Esophagus (tissue), 2 donors: ENCODE measurements around the gene PTK6. TPM values are rescaled to one million over a fixed set of nuclear protein-coding genes. Genes with fewer than 3 reads are reported as not detected.

Experiments
- H3K27ac ChIP-seq, 2 donors: one replicate each; pipeline ENCODE4 v1.5.1; 2013; ENCODE audit warnings: low read depth in 2 of 2, mild to moderate bottlenecking in 2 of 2, inconsistent platforms in 1 of 2, low read length in 1 of 2, moderate library complexity in 1 of 2
- H3K27me3 ChIP-seq, 2 donors: one replicate each; pipeline ENCODE4 v1.6.1; 2013; ENCODE audit warnings: low read length in 2 of 2, control low read depth in 1 of 2, mild to moderate bottlenecking in 1 of 2; ENCODE audit not compliant: insufficient read depth in 2 of 2, control insufficient read depth in 1 of 2
- H3K36me3 ChIP-seq, 2 donors: one replicate each; pipeline ENCODE4 v1.6.1; 2013; ENCODE audit warnings: low read length in 1 of 2; ENCODE audit not compliant: control insufficient read depth in 2 of 2, insufficient read depth in 2 of 2
- H3K4me1 ChIP-seq, 2 donors: one replicate each; pipeline ENCODE4 v1.6.1; 2013; ENCODE audit warnings: low read length in 1 of 2; ENCODE audit not compliant: control insufficient read depth in 2 of 2, insufficient read depth in 2 of 2
- H3K4me3 ChIP-seq, 2 donors: one replicate each; pipeline ENCODE4 v1.5.1; 2013; ENCODE audit warnings: low read length in 2 of 2, mild to moderate bottlenecking in 2 of 2, low read depth in 1 of 2, moderate library complexity in 1 of 2
- H3K9me3 ChIP-seq, 2 donors: one replicate each; pipeline ENCODE4 v1.6.1; 2013; ENCODE audit warnings: mild to moderate bottlenecking in 2 of 2, low read depth in 1 of 2, low read length in 1 of 2, moderate library complexity in 1 of 2; ENCODE audit not compliant: control insufficient read depth in 2 of 2, insufficient read depth in 1 of 2
- WGBS, 2 donors: extraction: QIAGEN DNeasy Blood & Tissue Kit; methylation state at CpG; one replicate each; pipeline ENCODE4 v1.1.7; 2013; 5-methylcytosine and 5-hydroxymethylcytosine counted together
- polyA plus RNA-seq, 2 donors: library from polyadenylated mRNA; stranded (reverse); fragments of 200-250 nt; gene quantifications; one replicate each; pipeline ENCODE4 v1.2.3, GENCODE V29; 2013
- donor health status: healthy with polysubstance abuse.
- donor health status: Bipolar disorder and iron deficiency.

PTK6 gene
- polyA plus RNA-seq, 2 donors = 80.1 to 81.6 TPM

DNA sequence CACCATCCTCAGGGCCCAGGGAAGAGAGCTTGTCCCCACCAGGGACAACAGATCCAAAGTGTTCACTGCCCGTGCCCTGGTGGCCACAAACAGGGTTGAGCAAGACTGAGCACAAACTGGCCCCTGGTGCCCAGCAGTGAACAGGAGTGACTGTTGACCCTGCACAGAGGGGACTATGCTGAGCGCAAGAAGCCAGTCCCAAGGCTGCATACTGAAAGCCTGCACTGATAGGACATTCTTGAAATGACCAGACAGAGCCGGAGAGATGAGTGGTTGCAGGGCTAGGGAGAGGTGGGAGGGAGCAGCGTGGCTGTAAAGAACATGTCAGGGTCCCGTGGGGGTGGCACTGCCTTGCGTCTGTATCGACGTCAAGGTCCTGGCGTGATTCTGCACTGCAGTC is 13.9 kb upstream of the PTK6 start:
- WGBS, 2 donors = 55 to 61% methylated on average over 9 of the region's 9 CpGs
- Histone ChIP-seq H3K4me1 (peaks cover 0 to 7% of the 10 kb centered on the region in 2 donors), H3K27ac (no peak overlapping the region), H3K36me3 (peaks cover 0 to 5% of the 10 kb centered on the region in 2 donors), H3K27me3 (peaks cover 0 to 8% of the 10 kb centered on the region in 2 donors), H3K4me3 (no peak overlapping the region), H3K9me3 (no peaks in the 10 kb centered on the region)

DNA sequence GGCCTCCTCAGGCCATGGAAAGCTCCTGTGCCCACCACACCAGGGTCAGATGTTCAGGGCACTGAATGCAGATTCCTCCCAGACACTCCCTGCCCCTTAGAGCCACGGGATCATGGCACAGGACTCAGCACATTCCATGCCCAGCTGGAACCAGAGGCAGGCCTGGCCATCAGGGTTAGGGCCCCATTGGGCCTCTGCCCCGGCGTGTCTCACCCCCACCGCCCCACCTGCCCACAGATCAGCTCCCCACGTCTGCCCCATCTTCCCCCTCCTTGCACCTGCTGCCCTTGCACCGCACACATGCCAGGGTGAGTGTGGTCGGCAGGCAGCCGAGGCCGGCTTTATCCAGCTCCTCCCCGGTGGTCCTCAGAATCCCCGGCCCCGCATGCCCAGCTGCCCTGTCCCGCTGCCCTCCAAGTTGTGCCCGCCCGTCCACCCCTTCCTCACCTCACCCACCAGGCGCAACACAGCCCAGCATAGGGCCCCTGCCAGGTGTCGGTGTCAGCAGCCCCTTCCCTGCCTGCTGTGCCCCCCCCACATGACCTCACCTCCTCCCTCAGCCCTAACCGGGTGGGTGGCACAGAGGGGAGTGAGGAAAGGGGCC is 12.6 kb upstream of the PTK6 start:
- Histone ChIP-seq H3K36me3 (no peaks in the 10 kb centered on the region), H3K27ac (no peak overlapping the region), H3K9me3 (no peaks in the 10 kb centered on the region), H3K4me1 (peaks cover 0 to 15% of the 10 kb centered on the region in 2 donors), H3K27me3 (peaks cover 0 to 8% of the 10 kb centered on the region in 2 donors), H3K4me3 (no peak overlapping the region)
- 79 to 85% methylated on average over 18 of the region's 18 CpGs for WGBS, 2 donors

DNA sequence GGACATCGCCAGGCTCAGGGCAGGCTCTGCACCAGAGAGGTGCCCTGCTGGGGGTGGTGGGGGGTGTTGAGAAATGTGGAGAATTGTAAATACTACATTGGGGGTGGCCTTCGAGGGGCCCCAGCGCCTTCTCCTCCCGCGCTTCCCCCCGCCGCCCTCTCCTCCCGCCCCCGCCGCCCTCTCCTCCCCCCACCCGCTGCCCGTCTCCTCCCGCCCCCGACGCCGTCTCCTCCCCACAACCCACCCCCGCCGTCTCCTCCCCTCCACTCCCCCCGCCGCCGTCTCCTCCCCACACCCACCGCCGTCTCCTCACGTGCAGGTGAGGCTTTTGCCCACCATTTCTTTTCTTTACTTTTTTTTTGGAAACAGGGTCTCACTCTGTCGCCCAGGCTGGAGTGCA is 11.8 kb upstream of the PTK6 start:
- no peak overlapping the region for H3K27ac ChIP-seq
- WGBS, 2 donors = 25 to 37% methylated on average over 6 to 17 of the region's 25 CpGs
- no peak overlapping the region for H3K4me3 ChIP-seq
- peaks cover 0 to 5% of the 10 kb centered on the region in 2 donors for H3K9me3 ChIP-seq
- H3K27me3 ChIP-seq = peaks cover 0 to 8% of the 10 kb centered on the region in 2 donors
- peaks cover 0 to 11% of the 10 kb centered on the region in 2 donors for H3K4me1 ChIP-seq
- no peaks in the 10 kb centered on the region for H3K36me3 ChIP-seq

DNA sequence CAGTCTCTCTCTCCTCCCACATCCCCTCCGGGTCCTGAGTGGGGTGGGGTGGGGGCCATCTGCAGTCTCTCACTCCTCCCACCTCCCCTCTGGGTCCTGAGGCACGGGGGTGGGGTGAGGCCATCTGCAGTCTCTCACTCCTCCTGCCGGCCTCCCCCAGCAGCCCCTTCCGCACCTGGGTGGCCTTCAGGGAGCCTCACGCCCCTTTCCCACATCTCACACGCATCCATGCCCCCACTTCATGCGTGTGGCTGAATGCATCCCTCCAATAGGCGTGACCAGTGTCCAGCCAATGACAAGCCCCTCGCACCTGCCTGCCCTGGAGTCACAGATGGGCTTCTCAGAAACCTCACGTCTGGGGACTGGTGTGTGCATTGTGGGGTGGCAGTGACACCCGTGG is 11.4 kb upstream of the PTK6 start:
- peaks cover 0 to 5% of the 10 kb centered on the region in 2 donors for H3K9me3 ChIP-seq
- no peak overlapping the region for H3K27ac ChIP-seq
- H3K36me3 ChIP-seq = no peaks in the 10 kb centered on the region
- WGBS, 2 donors = 36 to 40% methylated on average over 11 of the region's 11 CpGs
- peaks cover 0 to 10% of the 10 kb centered on the region in 2 donors for H3K4me1 ChIP-seq
- H3K27me3 ChIP-seq = peaks cover 0 to 8% of the 10 kb centered on the region in 2 donors
- H3K4me3 ChIP-seq = no peak overlapping the region

DNA sequence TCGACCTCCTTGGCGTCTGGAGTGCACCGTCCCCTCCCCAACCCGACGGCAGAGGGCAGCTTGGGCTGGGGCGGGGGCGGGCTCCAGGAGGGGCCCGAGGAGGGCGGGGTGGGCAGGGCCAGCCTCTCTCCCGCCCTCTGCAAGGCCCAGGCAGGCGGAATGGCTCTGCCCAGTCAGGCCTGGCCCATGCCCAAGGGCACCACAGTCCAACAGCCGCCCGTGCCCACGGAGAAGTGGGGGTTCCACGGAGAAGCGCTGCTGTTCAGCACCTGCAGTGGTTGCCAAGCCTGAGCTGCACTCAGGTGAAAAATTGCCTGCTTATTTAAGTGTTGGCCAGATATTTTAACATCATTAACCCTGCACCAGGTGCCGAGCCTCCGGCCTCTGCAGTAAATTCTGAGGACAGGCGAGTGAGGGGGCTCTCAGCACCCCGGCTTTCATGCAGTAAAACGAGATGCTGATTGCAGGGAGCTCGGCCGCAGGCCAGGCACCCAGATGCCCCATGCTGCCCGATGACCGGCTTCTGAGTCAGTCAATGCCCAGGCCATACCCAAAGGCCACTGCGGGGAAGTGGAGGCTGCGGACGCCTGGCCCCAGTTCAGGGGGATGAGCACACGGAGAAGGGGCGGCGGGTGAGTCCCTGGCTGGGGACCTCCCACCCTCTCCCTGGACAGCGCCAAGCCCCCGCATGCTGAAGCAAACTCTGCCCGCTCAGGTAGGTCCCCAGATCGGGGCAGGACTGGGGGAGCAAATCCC is 10.7 kb upstream of the PTK6 start, which contains the start of gene SRMS:
TSS of gene SRMS (minus strand) at position 25 of the 756 bp plus-strand sequence. CDS start 286 bp downstream, outside the sequence.
- WGBS, 2 donors = 49 to 65% methylated on average over 23 to 35 of the region's 35 CpGs
- H3K4me1 ChIP-seq = peaks cover 0 to 9% of the 10 kb centered on the region in 2 donors
- peaks cover 0 to 8% of the 10 kb centered on the region in 2 donors for H3K27me3 ChIP-seq
- no peak within 1 kb of the TSS for H3K27ac ChIP-seq
- H3K9me3 ChIP-seq = peaks cover 0 to 5% of the 10 kb centered on the region in 2 donors
- H3K4me3 ChIP-seq = no peak within 1 kb of the TSS
- H3K36me3 ChIP-seq = no peaks in the 10 kb centered on the region

DNA sequence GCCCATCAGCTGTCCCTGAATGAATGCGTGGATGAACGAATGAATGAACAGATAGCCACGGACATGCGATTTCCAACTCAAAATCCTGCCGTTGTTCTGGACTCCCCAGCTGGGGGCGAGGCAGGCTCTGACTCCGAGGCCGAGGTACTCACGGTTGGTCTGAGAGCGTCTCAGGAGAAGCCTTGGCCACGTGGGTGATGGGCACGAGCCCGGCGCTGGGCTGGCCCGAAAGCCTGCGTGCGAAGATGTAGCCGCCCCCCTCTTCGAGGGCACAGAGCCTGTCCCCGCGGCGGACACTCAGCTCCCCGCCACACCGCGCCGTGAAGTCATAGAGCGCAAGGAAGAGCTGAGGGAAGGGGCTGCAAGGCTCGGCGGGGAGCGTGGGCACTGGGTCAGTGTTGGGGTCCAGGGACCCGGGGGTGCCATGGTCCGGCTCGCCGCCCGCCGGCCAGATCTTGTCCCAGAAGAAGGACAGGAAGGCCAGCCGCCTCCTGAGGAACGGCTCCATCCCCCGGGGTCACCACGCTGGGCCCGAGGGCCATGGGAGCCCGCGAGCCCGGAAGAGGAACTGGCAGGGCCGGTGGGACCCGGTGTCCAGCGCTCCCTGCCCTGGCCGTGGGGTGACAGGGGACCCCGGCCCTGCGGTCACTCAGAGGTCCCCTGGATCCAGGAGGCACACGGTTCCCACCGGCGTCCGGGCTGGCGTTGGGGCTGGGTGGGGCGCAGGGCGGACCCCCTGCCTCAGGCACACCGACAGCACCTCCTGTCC is 10.0 kb upstream of the PTK6 start:
- Histone ChIP-seq H3K27ac (no peak overlapping the region), H3K9me3 (peaks cover 0 to 5% of the 10 kb centered on the region in 2 donors), H3K36me3 (no peaks in the 10 kb centered on the region), H3K4me3 (no peak overlapping the region), H3K27me3 (peaks cover 0 to 8% of the 10 kb centered on the region in 2 donors), H3K4me1 (peaks cover 0 to 12% of the 10 kb centered on the region in 2 donors)
- WGBS, 2 donors = 47 to 54% methylated on average over 55 to 58 of the region's 58 CpGs

DNA sequence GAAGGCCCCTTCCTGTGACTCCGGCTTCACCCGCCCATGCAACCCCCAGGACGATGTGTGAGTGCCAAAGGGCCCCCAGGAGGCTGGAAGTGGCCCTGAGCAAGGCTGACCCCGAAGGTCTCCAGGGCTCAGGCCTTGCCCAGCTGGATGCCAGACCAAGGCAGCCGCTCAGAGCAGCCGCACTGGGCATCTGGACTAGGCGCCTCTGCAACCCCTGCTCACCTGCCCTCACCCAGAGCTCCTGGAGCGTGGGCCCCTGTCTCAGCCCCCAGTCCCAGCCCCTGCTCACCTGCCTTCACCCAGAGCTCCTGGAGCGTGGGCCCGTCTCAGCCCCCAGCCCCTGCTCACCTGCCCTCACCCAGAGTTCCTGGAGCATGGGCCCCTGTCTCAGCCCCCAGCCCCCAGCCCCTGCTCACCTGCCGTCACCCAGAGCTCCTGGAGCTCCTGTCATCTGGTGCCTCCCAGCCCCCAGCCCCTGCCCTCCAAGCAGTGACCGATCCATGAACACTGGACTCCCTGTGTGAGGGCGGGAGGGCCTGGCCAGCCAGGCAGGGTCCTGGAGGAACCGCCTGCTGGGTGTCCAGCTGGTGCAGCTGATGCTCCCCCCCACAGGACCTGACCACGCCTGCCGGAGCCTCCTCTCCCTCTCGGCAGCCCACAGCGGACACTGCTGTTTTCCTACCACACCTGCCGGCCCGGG is 9.2 kb upstream of the PTK6 start:
- Histone ChIP-seq H3K4me3 (no peak overlapping the region), H3K9me3 (peaks cover 0 to 5% of the 10 kb centered on the region in 2 donors), H3K36me3 (no peaks in the 10 kb centered on the region), H3K4me1 (peaks cover 0 to 13% of the 10 kb centered on the region in 2 donors), H3K27ac (no peak overlapping the region), H3K27me3 (peaks cover 0 to 8% of the 10 kb centered on the region in 2 donors)
- WGBS, 2 donors = 64 to 68% methylated on average over 20 of the region's 20 CpGs

DNA sequence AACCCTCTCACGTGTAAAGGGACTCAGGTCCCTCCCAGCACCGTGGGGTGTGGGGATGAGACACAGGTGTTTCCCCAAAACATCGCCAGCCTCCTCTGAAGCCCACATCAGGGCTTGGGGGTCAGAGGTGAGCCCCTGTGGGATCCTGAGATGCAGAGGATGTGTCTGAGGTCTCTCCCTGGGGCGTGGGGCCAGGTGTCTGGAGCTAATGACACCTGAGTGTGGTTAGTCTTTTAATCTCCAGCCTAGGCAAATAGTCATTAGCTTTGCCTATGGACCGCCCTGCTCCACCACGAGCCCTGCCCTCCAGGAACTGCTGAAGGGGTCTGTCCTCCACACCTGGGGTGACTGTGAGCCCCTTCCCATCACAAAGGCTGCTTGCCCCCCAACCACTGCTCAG is 8.6 kb upstream of the PTK6 start:
- WGBS, 2 donors = 41 to 48% methylated on average over 6 of the region's 6 CpGs
- H3K36me3 ChIP-seq = no peaks in the 10 kb centered on the region
- peaks cover 0 to 13% of the 10 kb centered on the region in 2 donors for H3K4me1 ChIP-seq
- peaks cover 0 to 8% of the 10 kb centered on the region in 2 donors for H3K27me3 ChIP-seq
- no peak overlapping the region for H3K27ac ChIP-seq
- H3K9me3 ChIP-seq = peaks cover 0 to 5% of the 10 kb centered on the region in 2 donors
- H3K4me3 ChIP-seq = no peak overlapping the region

DNA sequence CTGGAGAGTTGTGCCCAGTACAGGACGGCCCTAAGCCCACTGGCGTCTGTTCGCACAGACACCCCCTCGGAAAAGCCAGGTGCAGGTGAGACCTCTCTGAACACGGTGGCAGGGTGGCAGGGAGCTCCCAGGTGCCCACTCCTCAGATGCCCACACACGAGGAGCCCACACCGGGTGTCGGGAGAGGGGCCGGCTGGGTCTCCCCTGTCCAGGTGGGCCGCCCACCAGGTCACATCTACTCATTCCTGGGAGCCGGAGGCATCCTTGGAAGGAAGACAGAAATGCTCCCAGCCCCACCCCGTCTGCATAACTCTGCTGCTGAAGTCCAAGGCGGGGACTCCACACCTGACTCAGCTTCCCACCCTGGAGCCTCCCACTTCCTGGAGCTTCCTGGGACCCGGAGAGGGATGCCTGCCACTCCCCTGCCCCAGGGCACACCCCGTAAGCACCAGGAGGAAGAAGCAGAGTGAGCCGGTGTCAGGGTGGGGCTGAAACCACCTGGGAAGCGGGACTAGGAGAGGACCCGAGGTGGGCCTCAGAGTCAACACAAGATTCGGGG is 7.9 kb upstream of the PTK6 start:
- Histone ChIP-seq H3K27me3 (peaks cover 0 to 8% of the 10 kb centered on the region in 2 donors), H3K4me3 (no peak overlapping the region), H3K27ac (no peak overlapping the region), H3K4me1 (peaks cover 0 to 21% of the 10 kb centered on the region in 2 donors), H3K9me3 (peaks cover 0 to 5% of the 10 kb centered on the region in 2 donors), H3K36me3 (no peaks in the 10 kb centered on the region)
- 45 to 53% methylated on average over 19 of the region's 19 CpGs for WGBS, 2 donors
